OCI-LY1 (cell line): ENCODE measurements around the gene TMEM196.

Experiments used
- H2AFZ ChIP-seq: fragments of 200-600 bp; sonication (generic), shearing (Covaris generic); 2 replicates; pipeline ENCODE4 v1.6.0; 2014; ENCODE audit warnings: antibody characterized with exemption, mild to moderate bottlenecking, low read length
- H3F3A ChIP-seq: fragments of 200-600 bp; sonication (generic), shearing (Covaris generic); 2 replicates; pipeline ENCODE4 v1.6.0; 2014; ENCODE audit warnings: mild to moderate bottlenecking, antibody characterized with exemption, low read length, moderate library complexity; ENCODE audit not compliant: insufficient read depth
- H3K27ac ChIP-seq: fragments of 200-600 bp; sonication (generic); 2 replicates; pipeline ENCODE4 v1.5.1; 2014; ENCODE audit warnings: low read length, mixed run types, mild to moderate bottlenecking, low read depth; ENCODE audit not compliant: poor library complexity, severe bottlenecking
- H3K27me3 ChIP-seq: fragments of 200-600 bp; sonication (generic); 2 replicates; pipeline ENCODE4 v1.6.0; 2014; ENCODE audit warnings: antibody characterized with exemption, mild to moderate bottlenecking, low read length, moderate library complexity; ENCODE audit not compliant: insufficient read depth
- H3K36me3 ChIP-seq: fragments of 200-600 bp; sonication (generic); 2 replicates; pipeline ENCODE4 v1.6.1; 2014; ENCODE audit warnings: mild to moderate bottlenecking, antibody characterized with exemption, low read length, moderate library complexity, mixed read lengths; ENCODE audit not compliant: insufficient read depth
- H3K4me1 ChIP-seq: fragments of 200-600 bp; sonication (generic); 2 replicates; pipeline ENCODE4 v1.5.1; 2014; ENCODE audit warnings: mild to moderate bottlenecking, low read length, moderate library complexity; ENCODE audit not compliant: insufficient read depth, severe bottlenecking
- H3K4me2 ChIP-seq: fragments of 200-600 bp; sonication (generic), shearing (Covaris generic); 2 replicates; pipeline ENCODE4 v1.6.1; 2014; ENCODE audit warnings: low read length
- H3K4me3 ChIP-seq: fragments of 200-600 bp; sonication (generic); 2 replicates; pipeline ENCODE4 v1.5.1; 2014; ENCODE audit warnings: low read length, low read depth, mild to moderate bottlenecking, mixed read lengths; ENCODE audit not compliant: poor library complexity, severe bottlenecking
- H3K79me2 ChIP-seq: fragments of 200-600 bp; shearing (Covaris generic); 2 replicates; pipeline ENCODE4 v1.6.1; 2016; ENCODE audit warnings: mixed run types, low read length, mixed read lengths; ENCODE audit not compliant: insufficient read depth
- H3K9ac ChIP-seq: fragments of 200-600 bp; sonication (generic), shearing (Covaris generic); 2 replicates; pipeline ENCODE4 v1.6.1; 2014; ENCODE audit warnings: mild to moderate bottlenecking, low read length, mixed read lengths
- H3K9me2 ChIP-seq: fragments of 200-600 bp; sonication (generic), shearing (Covaris generic); 2 replicates; pipeline ENCODE4 v1.6.1; 2014; ENCODE audit warnings: low read depth, mild to moderate bottlenecking, low read length, mixed read lengths
- H3K9me3 ChIP-seq: fragments of 200-600 bp; shearing (Covaris generic); 2 replicates; pipeline ENCODE4 v1.6.1; 2014; ENCODE audit warnings: low read length, mixed read lengths
- H4K20me1 ChIP-seq: fragments of 200-600 bp; sonication (generic), shearing (Covaris generic); 2 replicates; pipeline ENCODE4 v1.6.0; 2016; ENCODE audit warnings: mild to moderate bottlenecking, low read length; ENCODE audit not compliant: insufficient read depth
- EZH2 ChIP-seq: fragments of 200-600 bp; sonication (generic), shearing (Covaris generic); IDR thresholded peaks from 2 replicates; pipeline ENCODE4 v1.8.0; 2017; ENCODE audit warnings: borderline replicate concordance, mixed run types, mild to moderate bottlenecking, antibody characterized with exemption, low read length, moderate library complexity, mixed read lengths
- TF ChIP-seq, protein P1 (sequence below): fragments of 200-600 bp; sonication (generic), shearing (Covaris generic); IDR thresholded peaks from 2 replicates; pipeline ENCODE4 v1.5.1; 2017; ENCODE audit warnings: mild to moderate bottlenecking, antibody characterized with exemption, low read length, moderate library complexity, mixed read lengths

TMEM196 gene

DNA sequence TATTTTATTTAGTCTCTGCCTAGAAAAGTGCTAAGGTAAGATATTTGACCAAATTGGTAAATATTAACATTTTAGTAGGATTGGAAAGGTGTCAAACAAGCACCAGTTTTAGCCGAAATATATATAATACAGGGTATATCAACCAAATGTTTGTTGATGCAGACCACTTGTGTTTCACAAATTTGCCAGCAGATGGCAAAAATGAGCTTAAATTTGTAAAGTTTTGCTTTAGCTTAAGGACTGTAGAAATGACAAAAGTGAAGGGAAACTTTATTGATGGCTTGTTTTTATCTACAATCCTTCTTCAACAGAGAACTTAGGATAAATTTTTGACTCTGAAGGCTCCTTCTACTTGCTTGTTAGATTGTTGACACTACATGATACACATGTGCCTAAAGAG is 59.7 kb downstream of the TMEM196 start:
- H2AFZ ChIP-seq = no peak overlapping the region
- TF ChIP-seq, protein P1, sequence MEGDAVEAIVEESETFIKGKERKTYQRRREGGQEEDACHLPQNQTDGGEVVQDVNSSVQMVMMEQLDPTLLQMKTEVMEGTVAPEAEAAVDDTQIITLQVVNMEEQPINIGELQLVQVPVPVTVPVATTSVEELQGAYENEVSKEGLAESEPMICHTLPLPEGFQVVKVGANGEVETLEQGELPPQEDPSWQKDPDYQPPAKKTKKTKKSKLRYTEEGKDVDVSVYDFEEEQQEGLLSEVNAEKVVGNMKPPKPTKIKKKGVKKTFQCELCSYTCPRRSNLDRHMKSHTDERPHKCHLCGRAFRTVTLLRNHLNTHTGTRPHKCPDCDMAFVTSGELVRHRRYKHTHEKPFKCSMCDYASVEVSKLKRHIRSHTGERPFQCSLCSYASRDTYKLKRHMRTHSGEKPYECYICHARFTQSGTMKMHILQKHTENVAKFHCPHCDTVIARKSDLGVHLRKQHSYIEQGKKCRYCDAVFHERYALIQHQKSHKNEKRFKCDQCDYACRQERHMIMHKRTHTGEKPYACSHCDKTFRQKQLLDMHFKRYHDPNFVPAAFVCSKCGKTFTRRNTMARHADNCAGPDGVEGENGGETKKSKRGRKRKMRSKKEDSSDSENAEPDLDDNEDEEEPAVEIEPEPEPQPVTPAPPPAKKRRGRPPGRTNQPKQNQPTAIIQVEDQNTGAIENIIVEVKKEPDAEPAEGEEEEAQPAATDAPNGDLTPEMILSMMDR = peak; percentile 72
- no peak for TF ChIP-seq EZH2

GRCh38 chr7:19709249-19709578 is 64.2 kb downstream of the TMEM196 start:
- Histone ChIP-seq H4K20me1 (no peaks in the 10 kb centered on the region), H3K4me2 (peak overlapping the region; percentile 69), H3K4me3 (peak overlapping the region; percentile 92), H3K36me3 (peaks cover 2% of the 10 kb centered on the region), H3K4me1 (peaks cover 28% of the 10 kb centered on the region), H3F3A (no peaks in the 10 kb centered on the region), H3K79me2 (peaks cover 43% of the 10 kb centered on the region), H3K27ac (no peak overlapping the region), H3K9ac (peak overlapping the region; percentile 38; the same call in 1 of the 2 replicates), H3K27me3 (no peaks in the 10 kb centered on the region), H2AFZ (peak overlapping the region; percentile 95), H3K9me3 (no peaks in the 10 kb centered on the region), H3K9me2 (no peaks in the 10 kb centered on the region)
- TF ChIP-seq, protein P1 = no peak

More for the DNA sequence above, 59.7 kb downstream of the TMEM196 start:
- Histone ChIP-seq H3F3A (no peaks in the 10 kb centered on the region), H3K4me2 (no peak overlapping the region; the same call in 1 of the 2 replicates), H3K9me3 (no peaks in the 10 kb centered on the region), H3K4me1 (peaks cover 7% of the 10 kb centered on the region), H3K27me3 (no peaks in the 10 kb centered on the region), H3K9ac (no peak overlapping the region), H4K20me1 (no peaks in the 10 kb centered on the region), H3K27ac (no peak overlapping the region), H3K36me3 (no peaks in the 10 kb centered on the region), H3K4me3 (no peak overlapping the region), H3K79me2 (peaks cover under 1% of the 10 kb centered on the region; the same call in 1 of the 2 replicates), H3K9me2 (no peaks in the 10 kb centered on the region)

DNA sequence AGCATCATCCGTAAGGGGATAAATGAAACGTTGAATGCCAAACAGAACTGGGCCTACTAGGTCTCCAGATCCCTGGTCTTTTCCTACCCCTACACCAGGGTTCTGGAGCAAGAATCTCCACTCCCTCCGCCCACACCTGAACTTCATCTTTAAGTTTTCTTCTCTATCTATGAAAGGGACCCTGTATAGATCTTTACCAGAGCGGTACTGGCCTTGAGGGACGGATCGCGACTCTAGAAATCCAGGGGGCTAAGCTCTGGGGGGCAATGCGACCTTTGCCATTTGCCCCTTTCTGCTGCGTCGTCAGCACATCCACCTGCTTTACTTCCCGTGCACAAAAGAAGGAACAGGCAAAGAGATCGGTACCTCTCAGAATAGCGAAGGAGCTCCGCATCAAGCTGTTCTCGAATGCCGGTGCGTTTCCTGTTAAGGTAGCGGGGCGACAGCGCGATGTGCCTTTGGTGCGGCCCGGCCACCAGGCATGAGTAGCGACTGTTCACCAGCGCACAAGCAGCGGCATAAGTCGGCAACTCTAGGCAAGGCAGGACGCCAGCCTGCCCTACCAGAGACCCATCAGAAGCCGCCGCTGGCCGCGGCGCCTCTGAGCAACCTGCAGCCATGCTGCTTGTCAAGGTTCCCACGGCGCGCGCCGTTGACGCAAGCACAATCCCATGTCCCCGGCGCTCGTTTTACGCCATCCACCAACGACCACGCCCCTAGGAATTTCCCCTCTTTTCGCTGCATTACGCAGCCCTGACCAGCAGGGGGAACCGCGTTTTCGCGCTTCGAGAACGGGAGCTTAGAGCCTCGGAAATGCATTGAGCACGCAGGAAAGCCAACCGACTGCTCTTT is 64.8 kb downstream of the TMEM196 start, which contains the start of gene POLR1F:
TSS of gene POLR1F (minus strand) at position 641 of the 852 bp plus-strand sequence. CDS start at position 620, 21 bp downstream.
- Histone ChIP-seq H3K27ac (peak within 1 kb of the TSS; percentile 16), H3K4me2 (peak within 1 kb of the TSS; percentile 69), H3K79me2 (peaks cover 48% of the 10 kb centered on the region), H3K9me2 (no peaks in the 10 kb centered on the region), H4K20me1 (no peaks in the 10 kb centered on the region), H3K9me3 (no peaks in the 10 kb centered on the region), H3K9ac (peak within 1 kb of the TSS; percentile 87), H3K27me3 (no peaks in the 10 kb centered on the region), H3K4me3 (peak within 1 kb of the TSS; percentile 92), H2AFZ (peak within 1 kb of the TSS; percentile 95), H3K4me1 (peaks cover 28% of the 10 kb centered on the region), H3K36me3 (peaks cover 8% of the 10 kb centered on the region), H3F3A (no peaks in the 10 kb centered on the region)
- no peak for TF ChIP-seq EZH2
- TF ChIP-seq, protein P1 = peak; percentile 98
